MM.1S (cell line): Measurements from ENCODE around the gene FARS2.

ENCODE experiments used
- DNase-seq: peaks from one replicate; pipeline ENCODE4 v3.0.0-alpha.2; 2015
- H2AFZ ChIP-seq: fragments of 300-600 bp; sonication (generic); 2 replicates; pipeline ENCODE4 v1.6.0; 2016; ENCODE audit warnings: antibody characterized with exemption, low read length
- H3F3A ChIP-seq: fragments of 300-600 bp; sonication (generic); 2 replicates; pipeline ENCODE4 v1.6.1; 2016; ENCODE audit warnings: mild to moderate bottlenecking, antibody characterized with exemption, low read length, moderate library complexity, mixed read lengths; ENCODE audit not compliant: insufficient read depth
- H3K27ac ChIP-seq: fragments of 300-600 bp; sonication (generic); 2 replicates; pipeline ENCODE4 v1.5.1; 2016; ENCODE audit warnings: mild to moderate bottlenecking, low read length
- H3K27me3 ChIP-seq: fragments of 300-600 bp; sonication (generic); replicated peaks from 2 replicates; pipeline ENCODE4 v1.6.0; 2016; ENCODE audit warnings: low read length; ENCODE audit not compliant: insufficient read depth
- H3K36me3 ChIP-seq: fragments of 300-600 bp; sonication (generic); replicated peaks from 2 replicates; pipeline ENCODE4 v1.6.1; 2016; ENCODE audit warnings: mild to moderate bottlenecking, low read length, mixed read lengths; ENCODE audit not compliant: insufficient read depth
- H3K4me1 ChIP-seq: fragments of 300-600 bp; sonication (generic); 2 replicates; pipeline ENCODE4 v1.6.1; 2016; ENCODE audit warnings: low read length, mixed read lengths
- H3K4me2 ChIP-seq: fragments of 300-600 bp; sonication (generic); 2 replicates; pipeline ENCODE4 v1.6.0; 2016; ENCODE audit warnings: low read depth, low read length
- H3K4me3 ChIP-seq: fragments of 300-600 bp; sonication (generic); 2 replicates; pipeline ENCODE4 v1.5.1; 2016; ENCODE audit warnings: low read length, mixed read lengths
- H3K79me2 ChIP-seq: fragments of 300-600 bp; sonication (generic); 2 replicates; pipeline ENCODE4 v1.6.1; 2016; ENCODE audit warnings: mixed run types, low read length, mixed read lengths
- H3K9ac ChIP-seq: fragments of 300-600 bp; sonication (generic); 2 replicates; pipeline ENCODE4 v1.6.1; 2016; ENCODE audit warnings: low read length, mixed read lengths
- H3K9me2 ChIP-seq: fragments of 300-600 bp; sonication (generic); replicated peaks from 2 replicates; pipeline ENCODE4 v1.6.1; 2016; ENCODE audit warnings: mild to moderate bottlenecking, low read length, mixed read lengths; ENCODE audit not compliant: insufficient read depth
- H3K9me3 ChIP-seq: fragments of 300-600 bp; sonication (generic); replicated peaks from 2 replicates; pipeline ENCODE4 v1.6.1; 2016; ENCODE audit warnings: mild to moderate bottlenecking, low read length, mixed read lengths; ENCODE audit not compliant: insufficient read depth
- H4K20me1 ChIP-seq: fragments of 300-600 bp; sonication (generic); 2 replicates; pipeline ENCODE4 v1.6.1; 2016; ENCODE audit warnings: mild to moderate bottlenecking, low read length, moderate library complexity, mixed read lengths; ENCODE audit not compliant: insufficient read depth
- CTCF ChIP-seq: fragments of 300-600 bp; sonication (generic); IDR thresholded peaks from 2 replicates; pipeline ENCODE4 v1.5.1; 2016; ENCODE audit warnings: antibody characterized with exemption, low read length, mixed read lengths
- EZH2 ChIP-seq: fragments of 300-600 bp; sonication (generic); optimal IDR thresholded peaks from 2 replicates; pipeline ENCODE3; 2017; ENCODE audit warnings: low read depth, mild to moderate bottlenecking, antibody characterized with exemption, low read length, mixed read lengths
- EZH2phosphoT487 ChIP-seq: fragments of 300-600 bp; sonication (generic); IDR thresholded peaks from 2 replicates; pipeline ENCODE4 v1.6.1; 2018; ENCODE audit warnings: antibody characterized with exemption, low read length

FARS2 gene

GRCh38 chr6:5266423-5266822 lies 5.1 kb downstream of the FARS2 start:
- Histone ChIP-seq H3K4me2 (no peak overlapping the region), H3K27ac (no peak overlapping the region), H2AFZ (no peak overlapping the region), H3K4me3 (no peak overlapping the region), H3K36me3 (no peaks in the 10 kb centered on the region; the same call in 1 of the 2 replicates), H3K79me2 (peaks cover 53% of the 10 kb centered on the region), H3F3A (peaks cover 4% of the 10 kb centered on the region; the same call in 1 of the 2 replicates), H3K9me2 (no peaks in the 10 kb centered on the region), H4K20me1 (no peaks in the 10 kb centered on the region), H3K9ac (no peak overlapping the region), H3K27me3 (no peaks in the 10 kb centered on the region), H3K9me3 (no peaks in the 10 kb centered on the region), H3K4me1 (0 out of 2 replicates have a peak, but pooled peaks cover 5% of the 10 kb centered on the region)
- no peak for DNase-seq
- TF ChIP-seq CTCF: no peak
- TF ChIP-seq EZH2phosphoT487: no peak
- TF ChIP-seq EZH2: no peak

GRCh38 chr6:5270093-5270680 lies 8.9 kb downstream of the FARS2 start:
- H3K27ac ChIP-seq: no peak overlapping the region
- no peak overlapping the region for H3K9ac ChIP-seq
- H3K9me2 ChIP-seq: no peaks in the 10 kb centered on the region
- peaks cover 18% of the 10 kb centered on the region; the same call in 1 of the 2 replicates for H3K79me2 ChIP-seq
- no peaks in the 10 kb centered on the region for H3K9me3 ChIP-seq
- no peaks in the 10 kb centered on the region for H3F3A ChIP-seq
- H3K4me2 ChIP-seq: no peak overlapping the region
- no peaks in the 10 kb centered on the region for H3K27me3 ChIP-seq
- TF ChIP-seq EZH2: no peak
- no peak for TF ChIP-seq EZH2phosphoT487
- no peak for TF ChIP-seq CTCF
- H3K36me3 ChIP-seq: no peaks in the 10 kb centered on the region
- no peaks in the 10 kb centered on the region for H4K20me1 ChIP-seq
- H3K4me3 ChIP-seq: no peak overlapping the region
- DNase-seq: no peak
- H3K4me1 ChIP-seq: no peaks in the 10 kb centered on the region
- H2AFZ ChIP-seq: no peak overlapping the region

- Histone ChIP-seq H3K9me3 (no peaks in the 10 kb centered on the region), H3K9me2 (no peaks in the 10 kb centered on the region), H2AFZ (no peak overlapping the region), H3K79me2 (peaks cover 9% of the 10 kb centered on the region; the same call in 1 of the 2 replicates), H4K20me1 (no peaks in the 10 kb centered on the region), H3K9ac (no peak overlapping the region), H3F3A (no peaks in the 10 kb centered on the region), H3K4me3 (no peak overlapping the region), H3K4me2 (no peak overlapping the region), H3K27ac (no peak overlapping the region), H3K27me3 (no peaks in the 10 kb centered on the region), H3K36me3 (no peaks in the 10 kb centered on the region), H3K4me1 (no peaks in the 10 kb centered on the region)
- TF ChIP-seq EZH2phosphoT487: no peak
- no peak for TF ChIP-seq EZH2
- TF ChIP-seq CTCF: no peak
- DNase-seq: no peak
These were observed 10.6 kb downstream of the FARS2 start for GRCh38 chr6:5271926-5272325.
